GM12891 (cell line): ENCODE data around the gene PPFIBP2.

Experiments used
- POLR2A ChIP-seq: IDR thresholded peaks from 2 replicates; pipeline ENCODE4 v1.6.1; 2011; ENCODE audit warnings: low read depth, low read length, control low read depth
- POLR2AphosphoS5 ChIP-seq: IDR thresholded peaks from 2 replicates; pipeline ENCODE4 v1.6.1; 2011; ENCODE audit warnings: low read depth, low read length, control low read depth
- POU2F2 ChIP-seq: IDR thresholded peaks from 2 replicates; pipeline ENCODE4 v1.6.1; 2011; ENCODE audit warnings: low read depth, mild to moderate bottlenecking, control low read depth, low read length, moderate library complexity
- SPI1 ChIP-seq: IDR thresholded peaks from 2 replicates; pipeline ENCODE4 v1.6.1; 2011; ENCODE audit warnings: low read depth, low read length, control low read depth
- TAF1 ChIP-seq: IDR thresholded peaks from 2 replicates; pipeline ENCODE4 v1.6.1; 2011; ENCODE audit warnings: low read depth, low read length, control low read depth

DNA sequence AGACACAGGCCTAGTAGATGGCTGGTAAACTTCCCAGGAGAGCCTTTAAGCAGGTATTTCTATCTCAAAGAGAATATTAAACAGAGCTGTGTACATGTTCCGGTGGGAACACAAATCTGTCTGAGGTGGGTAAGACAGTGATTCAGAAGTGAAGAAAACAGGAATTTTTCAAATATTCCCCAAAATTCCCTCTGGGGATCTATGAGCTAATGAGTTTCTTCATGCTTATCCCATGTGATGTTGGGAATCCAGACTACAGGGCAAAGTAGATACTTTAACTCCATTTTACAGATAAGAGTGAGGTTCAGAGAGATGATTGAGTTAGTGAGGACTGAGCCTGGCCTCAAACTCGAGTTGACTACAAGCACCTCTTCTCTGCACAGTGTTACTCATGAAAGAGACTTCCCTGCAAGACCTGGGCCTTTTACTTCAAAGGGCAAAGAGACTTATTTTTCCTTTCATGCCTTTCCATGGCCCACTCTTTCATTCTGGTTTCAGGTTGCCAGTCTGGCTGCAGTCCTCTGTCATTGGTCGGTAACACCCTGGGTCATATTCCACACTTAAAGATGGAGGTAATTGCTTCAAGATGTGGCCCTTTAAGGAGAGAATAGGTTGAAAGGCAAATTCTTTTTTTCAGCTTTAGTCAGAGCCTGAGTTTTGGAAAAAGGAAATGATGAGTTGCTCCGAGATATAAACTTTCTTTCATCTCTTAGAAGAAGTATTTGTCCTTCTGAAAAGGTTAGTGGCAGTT, 89.4 kb downstream of the PPFIBP2 start:
- TF ChIP-seq SPI1: no peak
- TF ChIP-seq POU2F2: no peak
- TF ChIP-seq POLR2A: no peak
- no peak for TF ChIP-seq POLR2AphosphoS5
- TF ChIP-seq TAF1: no peak
